Testis (tissue), 3 donors: ENCODE results near the gene OSM. TPM values are rescaled to one million over a fixed set of nuclear protein-coding genes. Genes with fewer than 3 reads are reported as not detected.

Source experiments
- DNase-seq: peaks from one replicate; pipeline ENCODE4 v3.0.0-alpha.2; 2019
- H3K27ac ChIP-seq, 2 donors: fragments of 200-600 bp; sonication (generic); one replicate each; pipeline ENCODE4 v1.5.1; 2019
- H3K27me3 ChIP-seq: fragments of 200-600 bp; sonication (generic); one replicate; pipeline ENCODE4 v1.5.1; 2019
- H3K36me3 ChIP-seq: fragments of 200-600 bp; sonication (generic); one replicate; pipeline ENCODE4 v1.5.1; 2017; ENCODE audit warnings: low read depth; ENCODE audit errors: missing control alignments
- H3K4me1 ChIP-seq: fragments of 200-600 bp; sonication (generic); one replicate; pipeline ENCODE4 v1.5.1; 2019
- H3K4me3 ChIP-seq, 2 donors: fragments of 200-600 bp; sonication (generic); one replicate each; pipeline ENCODE4 v1.5.1; 2017 to 2019
- H3K9me3 ChIP-seq: fragments of 200-600 bp; sonication (generic); one replicate; pipeline ENCODE4 v1.5.1; 2017
- POLR2A ChIP-seq: fragments of 450-650 bp; IDR thresholded peaks from one replicate; pipeline ENCODE4 v1.6.1; 2017; ENCODE audit warnings: antibody characterized with exemption, mild to moderate bottlenecking, moderate library complexity
- WGBS, 2 donors: methylation state at CpG; one replicate each; pipeline ENCODE4 v1.1.5; 2018; 5-methylcytosine and 5-hydroxymethylcytosine counted together
- intact Hi-C: fragments of 100-400 bp; cut with DNase I; formaldehyde crosslinking; loops from one replicate; pipeline ENCODE4 v1.15.1; 2023; ENCODE audit warnings: low total_unique reads
- polyA plus RNA-seq: library from polyadenylated mRNA; stranded (reverse); fragments of 350-450 nt; fragmentation: Illumina TruSeq; extraction: RNeasy Lipid Tissue Mini Kit (QIAGEN cat#74804); gene quantifications from one replicate; pipeline ENCODE4 v1.2.3, GENCODE V29; 2014; ENCODE audit warnings: low read depth, low replicate concordance; ENCODE audit not compliant: insufficient read depth
- total RNA-seq, 2 donors: library from RNA; depleted of rRNA; stranded (reverse); fragments of >200 nt; gene quantifications; one replicate each; pipeline ENCODE4 v1.2.3, GENCODE V29; 2016
- TF ChIP-seq, protein P1 (sequence below), 3 experiments: fragments of 450-650 bp in 2 of 3; fragments of 200-600 bp in 1 of 3; sonication (generic) in 1 of 3; IDR thresholded peaks; one replicate each; pipeline ENCODE4 v1.5.1; 2016 to 2019; ENCODE audit warnings: antibody characterized with exemption in 3 of 3, mild to moderate bottlenecking in 2 of 3, moderate library complexity in 1 of 3

The OSM gene
- total and polyA plus RNA-seq, 3 donors from 2014 or later: 0.69 to 1.6 TPM; not detected in 1

- Histone ChIP-seq H3K4me3 (no peak overlapping the region), H3K27ac (no peak overlapping the region), H3K36me3 (no peaks in the 10 kb centered on the region), H3K9me3 (no peaks in the 10 kb centered on the region), H3K27me3 (no peaks in the 10 kb centered on the region), H3K4me1 (peaks cover 77% of the 10 kb centered on the region)
- WGBS, 2 donors: 78 to 83% methylated on average over 2 of the region's 2 CpGs
- intact Hi-C loops: no loop called here
- TF ChIP-seq, protein P1, sequence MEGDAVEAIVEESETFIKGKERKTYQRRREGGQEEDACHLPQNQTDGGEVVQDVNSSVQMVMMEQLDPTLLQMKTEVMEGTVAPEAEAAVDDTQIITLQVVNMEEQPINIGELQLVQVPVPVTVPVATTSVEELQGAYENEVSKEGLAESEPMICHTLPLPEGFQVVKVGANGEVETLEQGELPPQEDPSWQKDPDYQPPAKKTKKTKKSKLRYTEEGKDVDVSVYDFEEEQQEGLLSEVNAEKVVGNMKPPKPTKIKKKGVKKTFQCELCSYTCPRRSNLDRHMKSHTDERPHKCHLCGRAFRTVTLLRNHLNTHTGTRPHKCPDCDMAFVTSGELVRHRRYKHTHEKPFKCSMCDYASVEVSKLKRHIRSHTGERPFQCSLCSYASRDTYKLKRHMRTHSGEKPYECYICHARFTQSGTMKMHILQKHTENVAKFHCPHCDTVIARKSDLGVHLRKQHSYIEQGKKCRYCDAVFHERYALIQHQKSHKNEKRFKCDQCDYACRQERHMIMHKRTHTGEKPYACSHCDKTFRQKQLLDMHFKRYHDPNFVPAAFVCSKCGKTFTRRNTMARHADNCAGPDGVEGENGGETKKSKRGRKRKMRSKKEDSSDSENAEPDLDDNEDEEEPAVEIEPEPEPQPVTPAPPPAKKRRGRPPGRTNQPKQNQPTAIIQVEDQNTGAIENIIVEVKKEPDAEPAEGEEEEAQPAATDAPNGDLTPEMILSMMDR (IDR thresholded peaks at IDR 0.05): no peak
- TF ChIP-seq POLR2A: no peak
- DNase-seq: no peak
These were observed 41.4 kb upstream of the OSM start for GRCh38 chr22:30308093-30308492.

GRCh38 chr22:30307041-30307574, 40.5 kb upstream of the OSM start:
- WGBS, 2 donors: 80 to 90% methylated on average over 4 of the region's 4 CpGs
- H3K27me3 ChIP-seq: no peaks in the 10 kb centered on the region
- no peak for TF ChIP-seq POLR2A
- TF ChIP-seq, protein P1 (IDR thresholded peaks at IDR 0.05): no peak
- peaks cover 77% of the 10 kb centered on the region for H3K4me1 ChIP-seq
- intact Hi-C loops: no loop called here
- DNase-seq: no peak
- H3K36me3 ChIP-seq: no peaks in the 10 kb centered on the region
- H3K4me3 ChIP-seq: no peak overlapping the region
- H3K27ac ChIP-seq: peak overlapping the region in 1 of 2 donors; percentile 82
- H3K9me3 ChIP-seq: no peaks in the 10 kb centered on the region

GRCh38 chr22:30306627-30307011, 40.0 kb upstream of the OSM start:
- Histone ChIP-seq H3K36me3 (no peaks in the 10 kb centered on the region), H3K27me3 (no peaks in the 10 kb centered on the region), H3K4me3 (no peak overlapping the region), H3K27ac (peak overlapping the region in 1 of 2 donors; percentile 82), H3K9me3 (no peaks in the 10 kb centered on the region), H3K4me1 (peaks cover 77% of the 10 kb centered on the region)
- no peak for TF ChIP-seq POLR2A
- TF ChIP-seq, protein P1 (IDR thresholded peaks at IDR 0.05): no peak
- DNase-seq: no peak
- WGBS, 2 donors: 86 to 100% methylated on average over 1 of the region's 1 CpG
- intact Hi-C loops: no loop called here

DNA sequence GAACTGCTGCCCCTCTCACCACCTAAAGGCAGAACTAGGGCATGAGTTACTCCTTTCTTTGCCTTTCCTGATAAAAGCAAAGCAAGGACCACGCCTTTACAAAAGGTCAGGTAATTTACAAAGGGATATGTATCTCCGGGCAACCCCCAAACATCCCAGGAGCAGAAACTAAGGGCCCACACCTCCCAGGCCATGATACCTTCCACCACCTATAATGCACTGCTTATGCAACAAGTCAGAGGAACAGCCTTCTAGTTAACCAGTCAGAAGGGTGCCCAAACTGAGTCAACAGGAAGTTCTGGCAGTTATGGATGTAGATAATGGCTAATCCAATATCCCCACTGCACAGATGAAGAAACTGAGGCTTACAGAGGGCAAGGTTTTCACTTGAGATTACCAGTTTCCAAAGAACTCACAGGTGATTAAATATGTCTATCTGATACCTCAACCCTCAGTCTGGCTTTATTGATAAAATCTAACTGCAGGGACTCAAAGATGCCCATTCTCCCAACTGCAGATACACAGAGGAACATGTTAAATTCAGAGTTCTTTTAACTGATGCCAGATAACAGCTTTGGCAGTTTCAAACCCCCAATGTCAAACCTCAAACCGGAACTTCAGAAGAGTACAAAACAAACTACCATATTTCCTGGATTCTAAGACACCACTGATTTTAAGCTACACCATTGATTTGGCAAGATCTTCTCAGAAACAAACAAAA, 39.4 kb upstream of the OSM start:
- no peaks in the 10 kb centered on the region for H3K27me3 ChIP-seq
- whole genome bisulfite sequencing, 2 donors: 50 to 54% methylated on average over 3 of the region's 3 CpGs
- no peak overlapping the region for H3K4me3 ChIP-seq
- intact Hi-C loops: no loop called here
- no peak for DNase-seq
- H3K27ac ChIP-seq: peak overlapping the region; percentile 63 to 82
- no peak for TF ChIP-seq POLR2A
- TF ChIP-seq, protein P1 (IDR thresholded peaks at IDR 0.05): no peak
- peaks cover 77% of the 10 kb centered on the region for H3K4me1 ChIP-seq
- no peaks in the 10 kb centered on the region for H3K9me3 ChIP-seq
- H3K36me3 ChIP-seq: no peaks in the 10 kb centered on the region

- WGBS, 2 donors: 21 to 34% methylated on average over 4 of the region's 4 CpGs
- H3K4me1 ChIP-seq: peaks cover 72% of the 10 kb centered on the region
These were observed 38.9 kb upstream of the OSM start for GRCh38 chr22:30305519-30305905.

More at GRCh38 chr22:30305519-30305905, 38.9 kb upstream of the OSM start:
- Histone ChIP-seq H3K27me3 (no peaks in the 10 kb centered on the region), H3K4me3 (no peak overlapping the region), H3K27ac (peak overlapping the region; percentile 63 to 82), H3K36me3 (no peaks in the 10 kb centered on the region), H3K9me3 (no peaks in the 10 kb centered on the region)
- peak; percentile 82 for DNase-seq
- intact Hi-C loops: no loop called here
- TF ChIP-seq POLR2A: no peak
- TF ChIP-seq, protein P1 (IDR thresholded peaks at IDR 0.05): no peak
